Neural cell (in vitro differentiated cells): ENCODE measurements around the gene HNRNPAB. TPM values are rescaled to one million over a fixed set of nuclear protein-coding genes. Genes with fewer than 3 reads are reported as not detected.
A peak's percentile ranks its signal among the peaks of the same experiment; 100 is the strongest.

Experiments used
- H2AFZ ChIP-seq: fragments of 200-600, 300-800 bp; sonication (generic), shearing (Covaris generic); 2 replicates; pipeline ENCODE4 v1.6.0; 2014; ENCODE audit warnings: low read depth, mild to moderate bottlenecking, antibody characterized with exemption, low read length, moderate library complexity
- H3F3A ChIP-seq: fragments of 200-600 bp; shearing (Covaris generic); 2 replicates; pipeline ENCODE4 v1.6.1; 2016; ENCODE audit warnings: mild to moderate bottlenecking, moderate library complexity, mixed read lengths, antibody characterized with exemption, low read length; ENCODE audit not compliant: insufficient read depth, poor library complexity, severe bottlenecking
- H3K27ac ChIP-seq: fragments of 200-600, 300-800 bp; sonication (generic), shearing (Covaris generic); 2 replicates; pipeline ENCODE4 v1.5.1; 2014; ENCODE audit warnings: mild to moderate bottlenecking, low read length, moderate library complexity
- H3K27me3 ChIP-seq: fragments of 300-800, 200-600 bp; sonication (generic), shearing (Covaris generic); 2 replicates; pipeline ENCODE4 v1.6.0; 2014; ENCODE audit warnings: mild to moderate bottlenecking, low read depth, low read length, moderate library complexity; ENCODE audit not compliant: insufficient read depth
- H3K36me3 ChIP-seq: fragments of 300-800, 200-600 bp; sonication (generic), shearing (Covaris generic); 2 replicates; pipeline ENCODE4 v1.5.1; 2014; ENCODE audit warnings: mild to moderate bottlenecking, antibody characterized with exemption, low read length, moderate library complexity; ENCODE audit not compliant: insufficient read depth
- H3K4me2 ChIP-seq: fragments of 300-800, 200-600 bp; sonication (generic), shearing (Covaris generic); 2 replicates; pipeline ENCODE4 v1.6.0; 2014; ENCODE audit warnings: mild to moderate bottlenecking, low read length
- H3K4me3 ChIP-seq: fragments of 300-800, 200-600 bp; sonication (generic), shearing (Covaris generic); 2 replicates; pipeline ENCODE4 v1.5.1; 2014; ENCODE audit warnings: mild to moderate bottlenecking, low read length, moderate library complexity
- H3K79me2 ChIP-seq: fragments of 200-600 bp; shearing (Covaris generic); replicated peaks from 2 replicates; pipeline ENCODE4 v1.6.0; 2014; ENCODE audit warnings: mild to moderate bottlenecking, low read length, moderate library complexity; ENCODE audit not compliant: insufficient read depth
- H3K9ac ChIP-seq: fragments of 300-800, 200-600 bp; sonication (generic), shearing (Covaris generic); 2 replicates; pipeline ENCODE4 v1.6.1; 2016; ENCODE audit warnings: mild to moderate bottlenecking, low read length, mixed read lengths
- H3K9me2 ChIP-seq: fragments of 200-600 bp; shearing (Covaris generic); 2 replicates; pipeline ENCODE4 v1.6.1; 2016; ENCODE audit warnings: mild to moderate bottlenecking, low read length, mixed read lengths; ENCODE audit not compliant: insufficient read depth
- H3K9me3 ChIP-seq: fragments of 200-600, 300-800 bp; sonication (generic), shearing (Covaris generic); 2 replicates; pipeline ENCODE4 v1.6.1; 2016; ENCODE audit warnings: mild to moderate bottlenecking, mixed run types, low read length, moderate library complexity, mixed read lengths
- H4K20me1 ChIP-seq: fragments of 200-600 bp; shearing (Covaris generic); 2 replicates; pipeline ENCODE4 v1.6.1; 2016; ENCODE audit warnings: mild to moderate bottlenecking, mixed run types; ENCODE audit not compliant: insufficient read depth
- CTCF ChIP-seq: fragments of 450-650 bp; IDR thresholded peaks from 2 replicates; pipeline ENCODE4 v1.5.1; 2014; ENCODE audit warnings: antibody characterized with exemption, mild to moderate bottlenecking, moderate library complexity; ENCODE audit not compliant: poor library complexity, severe bottlenecking
- EP300 ChIP-seq: fragments of 450-650 bp; conservative IDR thresholded peaks from 2 replicates; pipeline ENCODE4 v1.6.1; 2014; ENCODE audit warnings: antibody characterized with exemption, mild to moderate bottlenecking, moderate library complexity; ENCODE audit not compliant: poor library complexity, severe bottlenecking
- EZH2 ChIP-seq: fragments of 200-600, 300-800 bp; shearing (Covaris generic), sonication (generic); IDR thresholded peaks from 2 replicates; pipeline ENCODE4 v1.6.1; 2014; ENCODE audit warnings: antibody characterized with exemption, low read length, borderline replicate concordance, mild to moderate bottlenecking; ENCODE audit not compliant: insufficient read depth, poor library complexity, severe bottlenecking
- MXI1 ChIP-seq: fragments of 450-650 bp; conservative IDR thresholded peaks from 2 replicates; pipeline ENCODE4 v1.6.1; 2014; ENCODE audit warnings: antibody characterized with exemption, mild to moderate bottlenecking; ENCODE audit not compliant: poor library complexity, severe bottlenecking
- POLR2AphosphoS5 ChIP-seq: IDR thresholded peaks from 2 replicates; pipeline ENCODE4 v1.6.1; 2012
- RAD21 ChIP-seq: fragments of 450-650 bp; conservative IDR thresholded peaks from 2 replicates; pipeline ENCODE4 v1.6.1; 2014; ENCODE audit warnings: antibody characterized with exemption, mild to moderate bottlenecking, moderate library complexity
- REST ChIP-seq: IDR thresholded peaks from 2 replicates; pipeline ENCODE4 v1.6.1; 2012; ENCODE audit warnings: borderline replicate concordance
- SMC3 ChIP-seq: fragments of 450-650 bp; conservative IDR thresholded peaks from 2 replicates; pipeline ENCODE4 v1.6.1; 2014; ENCODE audit warnings: antibody characterized with exemption, mild to moderate bottlenecking, moderate library complexity; ENCODE audit not compliant: poor library complexity
- TAF1 ChIP-seq: IDR thresholded peaks from 2 replicates; pipeline ENCODE4 v1.6.1; 2012; ENCODE audit warnings: low read depth
- polyA plus RNA-seq: library from polyadenylated mRNA; depleted of rRNA; stranded (reverse); fragments of >200 nt; gene quantifications from 2 replicates; pipeline ENCODE4 v1.2.3, GENCODE V29; 2014

Gene HNRNPAB
- polyA plus RNA-seq, 1 donor from 2014 or later: 129 TPM

GRCh38 chr5:178208540-178209227, 4.4 kb downstream of the HNRNPAB start:
- H3K4me3 ChIP-seq: no peak overlapping the region
- no peak overlapping the region for H3K4me2 ChIP-seq
- peaks cover 6% of the 10 kb centered on the region for H3K36me3 ChIP-seq
- no peaks in the 10 kb centered on the region for H3K9me2 ChIP-seq
- peaks cover 40% of the 10 kb centered on the region for H3K79me2 ChIP-seq
- H3K9me3 ChIP-seq: no peaks in the 10 kb centered on the region
- H3K9ac ChIP-seq: no peak overlapping the region
- no peaks in the 10 kb centered on the region for H3F3A ChIP-seq
- TF ChIP-seq CTCF (peak; percentile 9), MXI1 (no peak)
- peaks cover 24% of the 10 kb centered on the region for H4K20me1 ChIP-seq
- H3K27ac ChIP-seq: no peak overlapping the region
- no peak overlapping the region for H2AFZ ChIP-seq
- no peaks in the 10 kb centered on the region for H3K27me3 ChIP-seq

GRCh38 chr5:178209334-178210072, 5.2 kb downstream of the HNRNPAB start:
- peaks cover 10% of the 10 kb centered on the region for H3K36me3 ChIP-seq
- H4K20me1 ChIP-seq: peaks cover 24% of the 10 kb centered on the region
- H2AFZ ChIP-seq: no peak overlapping the region
- H3K27ac ChIP-seq: no peak overlapping the region
- H3F3A ChIP-seq: no peaks in the 10 kb centered on the region
- H3K79me2 ChIP-seq: peaks cover 40% of the 10 kb centered on the region
- no peak overlapping the region for H3K4me2 ChIP-seq
- H3K9me2 ChIP-seq: no peaks in the 10 kb centered on the region
- no peak overlapping the region for H3K9ac ChIP-seq
- no peaks in the 10 kb centered on the region for H3K9me3 ChIP-seq
- H3K4me3 ChIP-seq: no peak overlapping the region
- no peaks in the 10 kb centered on the region for H3K27me3 ChIP-seq
- no peak for TF ChIP-seq CTCF
- TF ChIP-seq REST: no peak
- no peak for TF ChIP-seq RAD21
- TF ChIP-seq TAF1: no peak
- no peak for TF ChIP-seq EP300
- TF ChIP-seq EZH2: no peak
- no peak for TF ChIP-seq SMC3
- TF ChIP-seq MXI1: no peak
- no peak for TF ChIP-seq POLR2AphosphoS5
